NCI-H2196 (cell line): ENCODE data around the gene SERPINI1.
A peak's percentile ranks its signal among the peaks of the same experiment; 100 is the strongest.

Source experiments
- DNase-seq: peaks from one replicate; lab custom pipeline; 2025; ENCODE audit not compliant: unreplicated experiment; lab: John Stamatoyannopoulos, UW

The SERPINI1 gene, protein sequence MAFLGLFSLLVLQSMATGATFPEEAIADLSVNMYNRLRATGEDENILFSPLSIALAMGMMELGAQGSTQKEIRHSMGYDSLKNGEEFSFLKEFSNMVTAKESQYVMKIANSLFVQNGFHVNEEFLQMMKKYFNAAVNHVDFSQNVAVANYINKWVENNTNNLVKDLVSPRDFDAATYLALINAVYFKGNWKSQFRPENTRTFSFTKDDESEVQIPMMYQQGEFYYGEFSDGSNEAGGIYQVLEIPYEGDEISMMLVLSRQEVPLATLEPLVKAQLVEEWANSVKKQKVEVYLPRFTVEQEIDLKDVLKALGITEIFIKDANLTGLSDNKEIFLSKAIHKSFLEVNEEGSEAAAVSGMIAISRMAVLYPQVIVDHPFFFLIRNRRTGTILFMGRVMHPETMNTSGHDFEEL

DNA sequence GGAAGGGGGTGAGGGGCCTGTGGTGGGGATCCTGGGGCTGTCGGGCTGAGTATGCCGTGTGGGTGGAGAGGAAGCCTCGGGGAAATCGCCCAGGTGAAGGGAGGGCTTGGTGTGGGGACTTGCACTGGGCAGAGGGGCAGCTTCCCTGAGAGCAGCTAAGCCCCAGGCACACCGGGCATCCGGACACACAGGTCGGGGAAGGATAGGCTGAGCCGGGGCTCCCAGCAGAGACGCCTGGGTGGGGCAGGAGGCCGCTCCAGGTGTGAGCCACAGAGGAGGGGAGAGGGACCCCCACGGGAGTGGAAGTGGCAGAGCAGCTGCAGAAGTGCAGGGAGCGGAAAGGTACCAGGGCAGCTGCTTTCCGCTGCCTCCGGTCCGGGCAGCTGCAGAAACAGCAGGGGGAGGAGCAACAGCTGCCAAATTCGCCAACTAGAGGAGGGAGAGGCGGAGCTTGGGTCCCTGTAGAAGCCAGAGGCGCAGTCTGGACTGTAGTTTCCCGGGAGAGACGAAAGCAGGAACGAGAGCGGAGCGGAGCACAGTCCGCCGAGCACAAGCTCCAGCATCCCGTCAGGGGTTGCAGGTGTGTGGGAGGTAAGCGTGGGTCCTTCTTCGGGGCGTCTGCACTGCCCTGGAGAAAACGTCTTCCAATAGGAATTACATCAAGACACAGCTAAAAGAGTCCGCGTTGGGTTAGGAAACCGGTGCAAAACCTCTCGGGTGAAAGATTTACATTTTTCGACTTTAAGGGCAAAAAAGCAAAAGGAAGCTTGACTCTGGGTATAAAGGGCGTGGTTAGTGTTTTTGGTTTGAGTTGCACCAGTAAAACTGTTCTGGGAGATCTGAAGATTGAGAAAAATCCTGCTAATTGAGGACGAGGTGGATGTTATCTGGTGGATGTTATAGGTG lies at the start of gene SERPINI1:
Gene SERPINI1, plus strand, starts transcription at position 489 of the 906 bp plus-strand sequence. CDS start 53,408 bp downstream, outside the sequence.
- DNase-seq, result peak; percentile 95

- no peak for DNase-seq
These were observed 44.2 kb upstream of the SERPINI1 start for GRCh38 chr3:167691366-167691765.

- DNase-seq, result no peak
These were observed 41.4 kb upstream of the SERPINI1 start for GRCh38 chr3:167694121-167694520.

DNA sequence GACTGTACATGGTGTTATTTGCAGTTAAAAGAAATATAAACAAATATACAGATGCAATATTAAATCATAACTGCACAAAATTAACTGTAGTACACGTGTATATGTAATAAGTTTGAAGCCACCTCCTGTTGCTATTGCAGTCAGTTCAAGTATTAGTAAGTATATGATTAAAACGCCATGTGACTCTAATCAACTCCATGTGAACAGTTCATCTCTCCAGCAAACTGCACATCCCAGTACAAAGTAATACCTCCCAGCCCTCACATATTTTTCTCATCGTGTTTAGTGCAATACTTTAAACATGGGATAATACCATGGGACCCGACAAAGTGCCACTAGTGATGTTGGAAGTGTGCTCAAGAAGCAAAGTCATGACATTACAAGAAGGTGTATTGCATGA lies 35.5 kb upstream of the SERPINI1 start:
- no peak for DNase-seq

DNA sequence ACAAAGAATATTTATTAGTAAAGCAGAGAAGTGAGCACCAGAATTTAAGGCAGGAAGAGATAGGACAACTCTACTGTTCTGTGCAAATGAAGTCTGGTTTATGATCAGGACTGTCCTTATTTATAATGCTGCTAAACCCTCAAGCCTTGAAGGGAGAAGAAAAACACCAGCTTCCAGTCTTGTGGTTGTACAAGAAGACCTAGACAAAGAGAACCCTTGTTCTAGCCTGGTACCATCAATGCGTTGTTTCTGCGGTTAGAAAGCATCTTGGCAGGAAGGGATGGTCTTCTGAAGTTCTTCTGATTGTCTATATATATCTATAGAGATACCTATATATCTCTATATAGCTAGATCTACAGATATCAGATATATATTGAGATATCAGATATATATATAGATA lies 34.6 kb upstream of the SERPINI1 start:
- DNase-seq, result no peak

GRCh38 chr3:167705840-167706239 lies 29.7 kb upstream of the SERPINI1 start:
- no peak for DNase-seq

DNA sequence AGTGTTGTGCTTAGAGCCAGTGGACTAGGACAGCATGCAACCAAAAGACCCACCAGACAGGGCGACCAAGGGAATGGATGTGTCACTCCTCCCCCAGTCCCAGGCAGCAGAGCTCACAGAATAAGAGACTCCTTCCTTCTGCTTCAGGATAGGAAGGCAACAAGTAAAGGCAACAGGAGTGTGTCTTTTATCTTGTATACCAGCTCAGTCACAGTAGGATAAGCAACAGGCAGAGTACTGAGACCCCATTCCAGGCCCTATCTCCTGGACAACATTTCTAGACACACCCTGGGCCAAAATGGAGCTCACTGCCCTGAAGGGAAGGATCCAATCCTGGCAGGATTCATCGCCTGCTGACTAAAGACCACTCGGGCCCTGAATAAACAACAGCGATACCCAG lies 25.8 kb upstream of the SERPINI1 start:
- DNase-seq, result no peak

DNA sequence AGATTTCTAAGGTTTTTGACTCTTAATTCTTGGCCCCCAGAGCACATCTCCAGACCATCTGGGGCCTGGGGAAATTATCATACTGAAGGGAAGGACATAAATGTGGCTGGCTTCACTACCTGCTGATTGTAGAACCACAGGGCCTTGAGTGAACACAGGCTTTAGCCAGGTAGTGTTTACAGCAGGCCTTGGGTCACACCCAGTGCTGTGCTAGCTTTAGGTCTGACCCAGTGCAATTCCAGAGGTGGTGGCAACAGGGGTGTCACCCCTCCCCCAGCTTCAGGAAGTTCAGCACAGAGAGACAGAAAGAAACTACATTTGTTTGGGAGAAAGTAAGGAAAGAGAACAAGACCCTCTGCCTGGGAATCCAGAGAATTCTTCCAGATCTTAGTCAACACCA lies 25.0 kb upstream of the SERPINI1 start:
- DNase-seq, result no peak

- no peak for DNase-seq
These were observed 24.1 kb upstream of the SERPINI1 start for GRCh38 chr3:167711439-167711838.

DNA sequence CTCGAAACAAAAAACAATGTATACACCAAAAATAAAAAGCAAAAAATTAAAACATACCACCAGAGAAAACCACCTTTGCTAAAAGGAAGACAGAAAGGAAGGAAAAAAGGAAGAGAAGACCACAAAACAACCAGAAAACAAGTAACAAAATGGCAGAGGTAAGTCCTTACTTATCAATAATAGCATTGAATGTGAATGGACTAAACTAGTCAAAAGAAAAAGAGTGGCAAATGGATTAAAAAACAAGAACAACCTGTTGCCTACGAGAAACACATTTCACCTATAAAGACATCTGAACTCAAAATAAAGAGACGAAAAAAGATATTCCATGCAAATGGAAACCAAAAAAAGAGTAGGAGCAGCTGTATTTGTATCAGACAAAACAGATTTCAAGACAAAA lies 23.1 kb upstream of the SERPINI1 start:
- DNase-seq, result no peak

DNA sequence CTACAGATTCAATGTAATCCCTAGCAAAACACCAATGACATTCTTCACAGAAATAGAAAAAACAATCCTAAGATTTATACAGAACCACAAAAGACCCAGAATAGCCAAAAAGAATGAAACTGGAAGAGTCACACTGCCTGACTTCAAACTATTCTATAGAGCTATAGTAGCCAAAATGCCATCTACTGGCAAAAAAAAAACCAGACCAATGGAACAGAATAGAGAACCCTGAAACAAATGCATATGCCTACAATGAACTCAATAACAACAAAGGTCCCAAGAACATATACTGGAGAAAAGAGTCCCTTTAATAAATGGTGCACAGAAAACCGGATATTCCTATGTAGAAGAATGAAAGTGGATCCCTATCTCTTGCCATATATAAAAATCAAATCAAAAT lies 20.6 kb upstream of the SERPINI1 start:
- DNase-seq, result no peak

DNA sequence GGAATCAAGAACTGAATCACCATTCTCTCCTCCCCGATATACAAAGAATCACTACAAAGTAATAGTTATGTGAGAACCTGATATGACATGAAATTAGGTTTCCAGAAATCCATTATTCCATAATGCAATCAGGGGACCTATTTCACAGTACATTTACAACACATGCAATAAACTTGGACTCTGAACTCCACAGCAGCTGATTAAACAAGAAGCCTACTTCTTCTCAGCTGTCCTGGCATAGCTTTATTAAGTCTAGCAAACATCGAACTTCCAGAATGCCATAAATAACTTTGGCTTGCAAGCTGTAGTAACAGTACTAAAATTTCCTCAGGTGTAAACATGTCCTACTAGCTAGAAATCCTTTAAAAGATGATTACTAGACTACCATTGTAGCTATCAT lies 18.6 kb upstream of the SERPINI1 start:
- DNase-seq, result peak; percentile 22

GRCh38 chr3:167718582-167718981 lies 16.9 kb upstream of the SERPINI1 start:
- no peak for DNase-seq

- no peak for DNase-seq
These were observed 12.5 kb upstream of the SERPINI1 start for GRCh38 chr3:167723025-167723512.

DNA sequence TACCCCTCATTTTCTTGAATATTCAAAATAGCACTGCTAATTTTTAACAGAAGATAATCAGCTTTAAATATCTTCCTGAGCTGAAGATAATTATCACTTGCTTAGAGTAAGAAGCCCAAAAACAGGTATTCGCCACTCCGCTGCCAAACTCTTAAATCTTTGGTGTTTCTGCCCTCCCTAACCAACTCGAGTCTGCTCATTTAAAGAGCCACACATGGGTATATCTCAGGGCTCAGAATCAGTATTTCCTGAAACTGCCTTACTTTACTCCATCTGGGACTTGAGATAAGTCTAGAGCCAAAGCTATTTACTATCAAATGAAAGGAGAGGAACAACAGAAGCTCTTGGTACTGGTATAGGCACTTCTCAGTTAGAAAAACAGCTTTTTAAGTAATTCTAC lies 11.6 kb upstream of the SERPINI1 start:
- DNase-seq, result no peak

GRCh38 chr3:167728176-167728575 lies 7.3 kb upstream of the SERPINI1 start:
- no peak for DNase-seq

- no peak for DNase-seq
These were observed 6.7 kb upstream of the SERPINI1 start for GRCh38 chr3:167728632-167729323.

GRCh38 chr3:167729591-167729990 lies 5.9 kb upstream of the SERPINI1 start:
- no peak for DNase-seq

GRCh38 chr3:167731393-167731792 lies 4.1 kb upstream of the SERPINI1 start:
- DNase-seq, result no peak

DNA sequence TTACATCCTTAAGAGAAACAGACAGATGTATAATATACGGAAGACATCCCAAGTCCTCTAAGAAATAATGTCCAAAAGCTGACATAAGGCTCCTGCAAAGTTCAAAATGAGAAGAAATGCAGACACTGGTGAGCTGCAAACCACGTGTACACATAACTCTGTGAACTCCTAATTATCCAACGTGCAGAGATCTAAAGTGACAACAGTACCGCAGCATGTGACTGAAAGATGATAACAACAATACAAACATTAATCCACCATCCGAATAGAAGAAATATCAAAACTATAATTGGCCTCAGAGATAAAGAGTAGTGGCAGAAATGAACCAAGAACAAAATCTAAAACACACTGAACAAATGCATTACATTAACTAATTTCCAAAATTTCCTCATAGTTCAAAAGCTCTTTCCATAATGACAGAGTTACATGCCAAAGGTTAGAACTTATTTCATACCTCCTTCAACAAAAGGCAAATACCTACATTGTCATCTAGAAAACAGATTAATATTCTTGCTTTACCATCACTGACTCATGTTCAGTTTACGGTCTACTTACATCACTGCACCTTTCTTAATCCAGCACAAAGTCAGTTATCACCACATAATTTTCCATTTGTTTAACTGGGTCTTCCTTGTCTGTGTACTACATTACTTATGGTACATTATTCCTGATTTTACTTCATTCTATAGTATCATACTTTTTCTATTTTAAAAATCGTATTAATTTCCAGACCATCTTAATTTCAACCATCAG lies 3.0 kb upstream of the SERPINI1 start:
- DNase-seq, result no peak
